ENCODE measurements around the gene RIPK1.

GRCh38 chr6:3159805-3160781 lies 91.8 kb downstream of the RIPK1 start:
- no peak for TF ChIP-seq CTCF (conservative IDR thresholded peaks at IDR 0.05; ENCODE audit: low read depth, low read length)
- no peak for TF ChIP-seq EZH2 (IDR thresholded peaks at IDR 0.05; ENCODE audit: low read length, unreplicated experiment)

Measured in PC-3 (cell line).